ENCODE data around the gene CBL. TPM values are rescaled to one million over a fixed set of nuclear protein-coding genes. Genes with fewer than 3 reads are reported as not detected.
A peak's percentile ranks its signal among the peaks of the same experiment; 100 is the strongest.

Gene CBL
- total RNA-seq, 2 experiments from 2014 or later: 29.3 to 33.2 TPM

GRCh38 chr11:119295178-119295577 is 89.0 kb downstream of the CBL start:
- no peaks in the 10 kb centered on the region for H3K27me3 Mint-ChIP-seq
- H3K36me3 Mint-ChIP-seq (ENCODE audit: low read depth): peaks cover 32% of the 10 kb centered on the region
- ChIA-PET CTCF (interaction anchor here (1.3 kb wide), 1 partner anchor 26 kb away, joined by 4 read pairs; no protein-coding TSS in a partner anchor), POLR2A (no interaction called here)
- no peak overlapping the region for H3K4me3 Mint-ChIP-seq
- no peak overlapping the region for H3K27ac Mint-ChIP-seq
- DNase-seq (no peak), ATAC-seq (no peak)
- intact Hi-C loops (cut with DNase I, micrococcal nuclease): no loop called here
- H3K4me1 Mint-ChIP-seq: no peaks in the 10 kb centered on the region
- H3K9me3 Mint-ChIP-seq (ENCODE audit: low read depth): no peaks in the 10 kb centered on the region

GRCh38 chr11:119297938-119298337 is 91.8 kb downstream of the CBL start:
- Mint-ChIP-seq H3K27ac (no peak overlapping the region), H3K4me3 (no peak overlapping the region), H3K27me3 (no peaks in the 10 kb centered on the region), H3K4me1 (no peaks in the 10 kb centered on the region), H3K9me3 (ENCODE audit: low read depth) (no peaks in the 10 kb centered on the region), H3K36me3 (ENCODE audit: low read depth) (peaks cover 31% of the 10 kb centered on the region)
- ChIA-PET POLR2A (no interaction called here), CTCF (interaction anchor here (0.6 to 0.8 kb wide), 3 partner anchors 26 to 375 kb away, joined by 3 to 5 read pairs (median 4); no protein-coding TSS in a partner anchor)
- DNase-seq: no peak
- no peak for ATAC-seq
- intact Hi-C loops (cut with DNase I, micrococcal nuclease): no loop called here

DNA sequence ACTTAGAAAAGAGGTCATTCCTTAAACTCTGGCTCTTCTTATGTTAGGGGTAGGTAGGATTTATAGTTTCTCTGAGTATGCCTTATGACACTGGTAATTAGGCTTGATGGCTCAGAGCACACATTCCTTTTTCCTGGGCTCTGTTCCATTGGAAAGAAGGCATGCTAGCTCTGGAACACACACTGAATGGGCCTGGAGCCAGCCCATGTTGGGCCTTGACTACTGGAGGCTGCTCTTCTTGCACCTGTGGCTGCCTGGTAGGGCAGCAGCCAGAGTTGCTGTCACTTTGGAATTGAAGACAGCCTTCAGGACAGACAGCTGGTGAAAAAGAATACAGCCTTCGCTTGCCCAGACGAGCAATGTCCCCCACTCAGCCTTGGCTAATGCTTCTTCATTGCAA is 92.6 kb downstream of the CBL start:
- peaks cover 39% of the 10 kb centered on the region for H3K36me3 Mint-ChIP-seq (ENCODE audit: low read depth)
- ChIA-PET CTCF (interaction anchor here (0.6 to 1.1 kb wide), 2 partner anchors 25 to 354 kb away, joined by 3 read pairs; no protein-coding TSS in a partner anchor), POLR2A (no interaction called here)
- no peak for ATAC-seq
- H3K4me3 Mint-ChIP-seq: no peak overlapping the region
- H3K27ac Mint-ChIP-seq: no peak overlapping the region
- no peaks in the 10 kb centered on the region for H3K27me3 Mint-ChIP-seq
- no peaks in the 10 kb centered on the region for H3K4me1 Mint-ChIP-seq
- intact Hi-C loops (cut with DNase I, micrococcal nuclease): no loop called here
- DNase-seq: no peak
- no peaks in the 10 kb centered on the region for H3K9me3 Mint-ChIP-seq (ENCODE audit: low read depth)

DNA sequence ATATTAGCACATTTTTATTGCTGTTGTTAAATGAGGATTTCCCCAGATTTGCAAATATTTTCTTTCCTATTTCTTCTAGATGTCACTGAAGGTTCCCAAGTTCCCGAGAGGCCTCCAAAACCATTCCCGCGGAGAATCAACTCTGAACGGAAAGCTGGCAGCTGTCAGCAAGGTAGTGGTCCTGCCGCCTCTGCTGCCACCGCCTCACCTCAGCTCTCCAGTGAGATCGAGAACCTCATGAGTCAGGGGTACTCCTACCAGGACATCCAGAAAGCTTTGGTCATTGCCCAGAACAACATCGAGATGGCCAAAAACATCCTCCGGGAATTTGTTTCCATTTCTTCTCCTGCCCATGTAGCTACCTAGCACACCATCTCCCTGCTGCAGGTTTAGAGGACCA is 93.3 kb downstream of the CBL start:
- POLR2A ChIA-PET: no interaction called here
- no peaks in the 10 kb centered on the region for H3K27me3 Mint-ChIP-seq
- no peaks in the 10 kb centered on the region for H3K4me1 Mint-ChIP-seq
- CTCF ChIA-PET: interaction anchor here (0.6 to 2.3 kb wide), 5 partner anchors 12 to 354 kb away, joined by 3 to 9 read pairs (median 3); no protein-coding TSS in a partner anchor
- no peak for DNase-seq
- H3K4me3 Mint-ChIP-seq: no peak overlapping the region
- no peaks in the 10 kb centered on the region for H3K9me3 Mint-ChIP-seq (ENCODE audit: low read depth)
- ATAC-seq: no peak
- H3K36me3 Mint-ChIP-seq (ENCODE audit: low read depth): peaks cover 42% of the 10 kb centered on the region
- H3K27ac Mint-ChIP-seq: no peak overlapping the region
- intact Hi-C loops (cut with DNase I, micrococcal nuclease): no loop called here

- H3K27ac Mint-ChIP-seq: no peak overlapping the region
- H3K4me1 Mint-ChIP-seq: peaks cover 8% of the 10 kb centered on the region
- no peak for ATAC-seq
- H3K9me3 Mint-ChIP-seq (ENCODE audit: low read depth): no peaks in the 10 kb centered on the region
- CTCF ChIA-PET: interaction anchor here (0.6 to 2.3 kb wide), 7 partner anchors 10 to 712 kb away, joined by 3 to 9 read pairs (median 3); partner anchors contain the start of gene NLRX1
- no peak overlapping the region for H3K4me3 Mint-ChIP-seq
- DNase-seq: no peak
- H3K36me3 Mint-ChIP-seq (ENCODE audit: low read depth): peaks cover 46% of the 10 kb centered on the region
- H3K27me3 Mint-ChIP-seq: no peaks in the 10 kb centered on the region
- intact Hi-C loops (cut with DNase I, micrococcal nuclease): no loop called here
- POLR2A ChIA-PET: no interaction called here
These were observed 94.2 kb downstream of the CBL start for GRCh38 chr11:119300198-119300964.

DNA sequence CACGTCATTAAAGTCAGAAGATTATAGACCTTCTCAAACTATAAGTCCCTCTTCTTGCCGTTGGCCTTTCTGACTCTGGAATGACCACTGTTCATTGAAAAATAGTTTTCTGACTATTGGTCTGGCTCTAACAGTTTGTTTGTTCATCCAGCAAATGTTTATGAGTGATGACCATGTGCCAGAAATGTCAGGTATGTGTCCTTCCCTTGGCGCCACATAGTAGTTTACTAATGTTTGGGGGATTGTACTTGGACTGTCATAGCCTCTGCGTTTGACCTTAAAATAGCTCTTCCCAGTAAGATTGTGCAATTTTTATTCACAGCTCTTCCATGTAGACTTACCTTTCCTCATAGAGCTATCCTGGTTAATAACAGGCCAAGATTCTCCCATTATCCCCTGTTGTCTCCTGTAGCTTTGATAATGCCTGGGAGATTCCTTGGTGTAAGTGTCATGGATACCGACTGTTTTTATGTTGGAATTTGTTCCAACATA is 97.1 kb downstream of the CBL start:
- Mint-ChIP-seq H3K9me3 (ENCODE audit: low read depth) (no peaks in the 10 kb centered on the region), H3K4me3 (no peak overlapping the region), H3K27me3 (no peaks in the 10 kb centered on the region), H3K27ac (no peak overlapping the region), H3K36me3 (ENCODE audit: low read depth) (peaks cover 45% of the 10 kb centered on the region), H3K4me1 (peaks cover 27% of the 10 kb centered on the region)
- DNase-seq (no peak), ATAC-seq (no peak)
- ChIA-PET CTCF (interaction anchor here (1.2 to 1.3 kb wide), 3 partner anchors 11 to 34 kb away, joined by 3 to 5 read pairs (median 3); no protein-coding TSS in a partner anchor), POLR2A (no interaction called here)
- intact Hi-C loops (cut with DNase I, micrococcal nuclease): no loop called here

DNA sequence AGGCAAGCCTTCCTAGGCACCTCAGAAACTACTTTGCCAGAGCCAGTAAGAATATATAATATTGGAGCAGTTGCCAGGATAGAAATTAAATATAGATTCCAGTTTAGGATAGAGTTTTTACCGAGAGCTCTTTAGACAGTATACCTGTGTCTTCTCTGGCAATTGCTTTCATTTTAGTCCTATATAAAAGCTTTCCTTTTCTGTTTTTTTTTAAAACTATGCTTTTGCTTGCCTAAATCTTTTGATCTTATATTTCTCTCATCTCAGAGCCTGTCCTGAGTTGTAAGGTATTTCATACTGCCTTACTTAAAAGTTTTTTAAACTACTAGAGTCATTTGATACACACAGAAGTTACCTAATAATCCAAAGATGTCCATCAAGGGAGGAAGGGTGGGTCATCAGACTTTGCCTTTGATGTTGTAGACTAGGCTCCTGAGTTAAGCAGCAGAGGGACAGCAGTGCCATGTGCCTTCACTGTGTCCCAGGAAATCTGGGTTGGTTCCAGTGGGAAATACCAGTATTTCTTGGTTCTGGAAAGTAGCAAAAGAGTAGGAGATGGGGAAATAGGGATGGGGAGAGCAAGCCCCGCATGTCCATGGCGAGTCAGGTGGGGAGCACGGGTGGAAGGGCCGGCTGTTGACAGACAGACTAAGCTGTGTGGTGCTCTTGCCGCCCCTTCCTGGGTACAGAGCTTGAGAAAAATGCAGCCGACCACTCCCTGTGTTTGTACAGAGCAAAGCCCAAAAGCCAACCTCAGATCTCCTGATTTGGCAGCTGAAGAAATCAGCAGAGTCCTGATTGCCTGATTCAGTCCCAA is 99.6 kb downstream of the CBL start:
- ChIA-PET CTCF (interaction anchor here (0.7 to 3.3 kb wide), 4 partner anchors 17 to 38 kb away, joined by 3 to 20 read pairs (median 6); no protein-coding TSS in a partner anchor), POLR2A (interaction anchor here (0.8 kb wide), 1 partner anchor 15 kb away, joined by 3 read pairs; no protein-coding TSS in a partner anchor)
- Mint-ChIP-seq H3K27me3 (no peaks in the 10 kb centered on the region), H3K4me1 (peaks cover 27% of the 10 kb centered on the region), H3K9me3 (ENCODE audit: low read depth) (no peaks in the 10 kb centered on the region), H3K27ac (peak overlapping the region; percentile 95), H3K36me3 (ENCODE audit: low read depth) (peaks cover 31% of the 10 kb centered on the region), H3K4me3 (peak overlapping the region; percentile 28)
- DNase-seq (no peak), ATAC-seq (no peak)
- intact Hi-C loops (cut with DNase I, micrococcal nuclease): no loop called here

DNA sequence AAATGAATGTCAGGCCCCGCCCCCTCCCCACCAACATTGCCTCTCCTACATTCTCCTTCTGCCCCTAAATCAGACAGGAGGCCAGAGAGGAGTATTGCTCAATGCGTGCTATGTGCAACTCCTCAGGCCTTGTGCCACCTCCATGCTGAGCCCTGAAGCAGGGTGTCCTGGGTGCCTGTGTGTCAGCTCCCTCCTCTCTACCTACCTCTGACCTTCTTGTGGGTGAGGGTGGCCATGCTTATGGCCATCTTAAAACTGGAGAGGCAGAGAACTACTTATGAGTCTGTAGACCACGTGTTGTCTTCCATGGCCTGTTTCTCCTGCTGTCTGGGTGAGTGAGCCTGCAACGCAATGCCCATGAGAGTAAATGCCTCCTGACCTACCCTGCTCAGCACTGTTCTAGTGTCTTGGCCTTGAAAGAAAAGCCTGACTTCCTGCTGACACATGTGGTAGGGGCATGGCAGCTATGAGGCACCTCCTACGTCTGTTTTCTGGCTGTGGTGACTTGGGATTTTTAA is 100.3 kb downstream of the CBL start:
- peaks cover 31% of the 10 kb centered on the region for H3K36me3 Mint-ChIP-seq (ENCODE audit: low read depth)
- intact Hi-C loops (cut with DNase I, micrococcal nuclease): no loop called here
- no peaks in the 10 kb centered on the region for H3K9me3 Mint-ChIP-seq (ENCODE audit: low read depth)
- H3K4me3 Mint-ChIP-seq: peak overlapping the region; percentile 42
- DNase-seq (peak; percentile 66), ATAC-seq (peak; percentile 95)
- no peaks in the 10 kb centered on the region for H3K27me3 Mint-ChIP-seq
- H3K4me1 Mint-ChIP-seq: peaks cover 27% of the 10 kb centered on the region
- ChIA-PET CTCF (interaction anchor here (0.7 to 3.3 kb wide), 7 partner anchors 9 to 38 kb away, joined by 3 to 20 read pairs (median 5); no protein-coding TSS in a partner anchor), POLR2A (interaction anchor here (0.8 kb wide), 1 partner anchor 15 kb away, joined by 3 read pairs; no protein-coding TSS in a partner anchor)
- peak overlapping the region; percentile 95 for H3K27ac Mint-ChIP-seq

GRCh38 chr11:119307219-119307618 is 101.1 kb downstream of the CBL start:
- peaks cover 27% of the 10 kb centered on the region for H3K36me3 Mint-ChIP-seq (ENCODE audit: low read depth)
- intact Hi-C loops (cut with DNase I, micrococcal nuclease): no loop called here
- ChIA-PET CTCF (interaction anchor here (0.6 to 3.3 kb wide), 11 partner anchors 8 to 49 kb away, joined by 3 to 20 read pairs (median 4); no protein-coding TSS in a partner anchor), POLR2A (interaction anchor here (0.5 to 0.8 kb wide), 2 partner anchors 18 to 27 kb away, joined by 3 to 4 read pairs; partner anchors contain the start of gene RNF26)
- peak overlapping the region; percentile 95 for H3K27ac Mint-ChIP-seq
- no peaks in the 10 kb centered on the region for H3K9me3 Mint-ChIP-seq (ENCODE audit: low read depth)
- peaks cover 27% of the 10 kb centered on the region for H3K4me1 Mint-ChIP-seq
- DNase-seq: no peak
- H3K4me3 Mint-ChIP-seq: no peak overlapping the region
- no peaks in the 10 kb centered on the region for H3K27me3 Mint-ChIP-seq
- ATAC-seq: no peak

DNA sequence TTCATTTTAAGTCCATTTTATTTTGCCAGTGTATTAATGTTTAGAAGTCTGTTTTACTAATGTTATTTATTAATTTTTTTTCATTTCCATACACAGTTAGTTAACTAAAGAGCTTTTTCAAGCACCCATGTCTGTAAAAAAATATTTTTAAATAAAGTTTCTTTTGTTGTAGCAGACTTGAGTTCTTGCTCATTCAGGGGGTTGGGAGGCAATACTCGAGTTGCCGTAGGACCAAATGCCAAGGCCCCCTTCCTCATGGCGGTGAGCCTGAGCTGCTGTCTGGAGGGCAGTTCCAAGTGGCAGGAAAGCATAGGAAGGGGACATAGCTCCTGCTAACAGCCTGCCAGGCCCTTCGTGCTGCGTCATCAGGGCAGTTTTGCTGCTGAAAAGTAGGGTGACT is 101.8 kb downstream of the CBL start:
- intact Hi-C loops (cut with DNase I, micrococcal nuclease): no loop called here
- ATAC-seq: no peak
- Mint-ChIP-seq H3K27me3 (no peaks in the 10 kb centered on the region), H3K27ac (no peak overlapping the region), H3K9me3 (ENCODE audit: low read depth) (no peaks in the 10 kb centered on the region), H3K4me3 (no peak overlapping the region), H3K36me3 (ENCODE audit: low read depth) (peaks cover 27% of the 10 kb centered on the region), H3K4me1 (peaks cover 27% of the 10 kb centered on the region)
- no peak for DNase-seq
- POLR2A ChIA-PET: interaction anchor here (0.6 kb wide), 1 partner anchor 92 kb away, joined by 3 read pairs; no protein-coding TSS in a partner anchor
- CTCF ChIA-PET: interaction anchor here (0.6 to 3.3 kb wide), 10 partner anchors 11 to 662 kb away, joined by 3 to 20 read pairs (median 4); no protein-coding TSS in a partner anchor

DNA sequence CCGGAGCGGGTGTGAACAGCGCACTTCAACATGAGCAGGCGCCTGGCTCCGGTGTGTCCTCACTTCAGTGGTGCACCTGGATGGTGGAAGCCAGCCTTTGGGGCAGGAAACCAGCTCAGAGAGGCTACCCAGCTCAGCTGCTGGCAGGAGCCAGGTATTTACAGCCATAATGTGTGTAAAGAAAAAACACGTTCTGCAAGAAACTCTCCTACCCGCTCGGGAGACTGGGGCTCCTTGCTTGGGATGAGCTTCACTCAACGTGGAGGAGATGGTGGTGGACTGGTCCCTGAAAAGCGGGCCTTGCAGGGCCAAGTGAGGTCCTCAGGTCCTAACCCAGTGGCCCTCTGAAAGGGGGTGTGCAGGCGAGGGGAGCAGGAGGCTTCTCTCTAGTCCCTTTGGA is 103.3 kb downstream of the CBL start:
- intact Hi-C loops (cut with DNase I, micrococcal nuclease): no loop called here
- CTCF ChIA-PET: interaction anchor here (1.2 to 1.6 kb wide), 2 partner anchors 9 to 14 kb away, joined by 3 to 4 read pairs; no protein-coding TSS in a partner anchor
- Mint-ChIP-seq H3K36me3 (ENCODE audit: low read depth) (peaks cover 17% of the 10 kb centered on the region), H3K4me1 (peaks cover 27% of the 10 kb centered on the region), H3K4me3 (no peak overlapping the region), H3K27ac (no peak overlapping the region), H3K9me3 (ENCODE audit: low read depth) (no peaks in the 10 kb centered on the region), H3K27me3 (no peaks in the 10 kb centered on the region)
- DNase-seq (no peak), ATAC-seq (no peak)
- POLR2A ChIA-PET: interaction anchor here (0.7 kb wide), 1 partner anchor 28 kb away, joined by 3 read pairs; no protein-coding TSS in a partner anchor
